Stimulated activated CD4-positive, alpha-beta T cell treated with anti-CD3 and anti-CD28 coated beads, Interleukin-1b, Interleukin-23, amount 100 ng/mL, for 48 hours (primary cell): ENCODE data around the gene AFF3.

Experiments
- DNase-seq: peaks from one replicate; pipeline ENCODE4 v3.0.0-alpha.2; 2020

AFF3 gene

DNA sequence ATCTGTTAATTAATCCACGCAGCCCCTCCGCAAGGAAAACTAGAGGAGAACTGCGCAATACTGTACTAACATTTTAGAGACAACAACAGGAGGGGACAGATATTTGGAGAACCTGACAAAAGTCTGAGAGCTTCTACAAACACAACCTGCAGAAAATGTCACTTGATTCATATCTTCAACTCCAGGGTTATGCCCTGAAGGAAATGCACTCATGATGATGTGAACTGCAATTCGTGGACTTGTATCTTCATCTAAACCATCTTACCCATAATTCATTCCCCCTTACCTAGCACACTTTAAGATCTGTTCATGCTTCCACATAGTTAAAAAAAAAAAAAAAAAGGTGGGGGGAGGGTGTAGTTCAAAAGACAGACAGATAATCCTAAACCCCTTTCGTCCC is 75.5 kb downstream of the AFF3 start:
- DNase-seq: no peak

DNA sequence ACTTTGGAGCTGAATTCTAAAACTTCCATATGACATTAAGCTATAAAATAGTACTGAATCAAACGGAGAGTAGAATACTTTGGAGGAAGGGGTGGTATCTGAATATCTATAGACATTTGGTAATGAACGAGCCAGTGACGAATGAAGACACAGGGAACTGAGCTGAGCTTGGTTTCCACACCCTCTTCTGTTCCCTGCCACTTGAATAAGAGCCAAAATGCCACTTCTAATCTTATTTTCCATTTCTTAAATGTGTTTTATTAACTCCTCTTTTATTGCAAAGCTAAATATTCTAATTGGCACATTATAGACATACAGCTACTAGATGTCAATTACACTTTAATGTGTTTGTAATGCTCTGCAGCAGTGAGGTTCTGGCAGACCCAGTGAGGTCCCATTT is 76.1 kb downstream of the AFF3 start:
- DNase-seq: no peak

DNA sequence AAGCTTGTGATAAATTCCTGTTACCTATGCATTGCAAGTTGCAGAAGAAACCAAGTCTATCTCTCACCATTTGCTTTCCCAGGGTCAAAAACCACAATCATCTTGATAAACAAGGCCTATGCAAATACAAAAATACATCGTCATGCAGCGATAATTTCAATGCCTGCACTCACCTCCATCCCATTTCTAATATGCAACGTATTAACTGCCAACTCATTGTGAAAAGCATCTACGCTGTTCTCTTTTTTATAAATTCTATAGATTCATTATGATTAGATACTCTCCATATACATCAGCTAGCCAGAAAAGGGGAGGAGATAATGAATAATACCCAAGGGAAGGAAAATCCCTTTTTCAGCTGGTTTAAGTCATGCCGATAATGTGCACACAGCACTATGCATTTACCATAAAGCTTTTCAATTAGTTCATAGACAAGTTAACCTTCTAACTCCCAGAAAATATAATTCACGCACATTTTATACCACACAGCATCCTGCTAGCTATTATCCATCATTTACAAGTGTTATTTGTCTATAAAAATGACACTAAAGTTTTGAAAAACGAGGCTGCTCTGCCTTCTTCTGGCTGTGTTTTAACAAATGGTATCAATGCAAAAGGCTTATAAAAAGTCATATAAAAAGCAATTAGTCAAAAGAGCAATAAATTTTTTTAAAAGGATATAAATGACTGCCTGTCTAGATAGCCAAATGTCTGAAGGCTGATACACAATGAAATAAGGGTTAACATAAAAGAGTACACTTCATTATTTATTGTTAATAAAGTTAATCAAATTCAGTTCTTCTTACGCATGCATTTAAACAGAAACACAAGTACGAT is 77.6 kb downstream of the AFF3 start:
- no peak for DNase-seq

- DNase-seq: no peak
Measured at GRCh38 chr2:100064165-100064564, 78.2 kb downstream of the AFF3 start.

DNA sequence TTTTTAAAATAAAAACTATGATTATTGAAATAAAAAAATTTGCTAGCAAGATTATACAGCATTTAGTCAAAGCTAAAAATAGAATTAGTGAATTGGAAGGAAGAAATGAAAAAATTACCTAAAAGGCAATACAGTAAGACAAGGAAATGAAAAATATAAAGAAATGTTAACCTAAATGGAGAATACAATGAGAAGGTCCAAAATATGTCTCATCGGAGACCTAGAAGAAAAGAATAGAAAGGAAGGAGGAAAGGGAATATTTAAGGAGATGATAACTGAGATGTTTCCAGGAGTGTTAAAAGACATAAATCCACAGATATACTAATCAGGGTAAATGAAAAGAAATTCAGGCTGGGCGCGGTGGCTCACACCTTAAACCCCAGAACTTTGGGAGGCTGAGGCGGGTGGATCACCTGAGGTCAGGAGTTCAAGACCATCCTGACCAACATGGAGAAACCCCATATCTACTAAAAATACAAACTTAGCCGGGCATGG is 78.9 kb downstream of the AFF3 start:
- DNase-seq: no peak

- no peak for DNase-seq
Measured at GRCh38 chr2:100062336-100062735, 80.1 kb downstream of the AFF3 start.

DNA sequence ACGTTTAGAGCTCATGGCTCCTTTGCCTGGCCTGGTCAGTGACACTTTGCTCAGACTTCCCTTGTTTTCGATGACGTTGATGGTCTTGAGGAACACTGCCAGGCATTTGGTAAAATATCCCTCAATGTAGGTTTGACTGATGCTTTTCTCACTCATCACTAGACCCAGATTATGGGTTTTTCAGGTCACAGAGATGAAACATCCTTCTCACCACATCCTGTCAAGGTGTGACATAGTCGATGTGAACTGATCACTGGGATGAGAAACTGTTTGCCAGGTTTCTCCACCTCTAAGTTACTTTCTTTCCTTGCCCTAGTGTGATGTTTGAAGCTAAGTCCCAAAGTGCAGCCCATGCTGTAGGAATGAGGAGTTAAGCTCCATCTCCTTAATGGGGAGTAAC is 81.5 kb downstream of the AFF3 start:
- peak; percentile 10 for DNase-seq

GRCh38 chr2:100059638-100060037 is 82.8 kb downstream of the AFF3 start:
- no peak for DNase-seq

GRCh38 chr2:100057901-100058261 is 84.5 kb downstream of the AFF3 start:
- DNase-seq: no peak

DNA sequence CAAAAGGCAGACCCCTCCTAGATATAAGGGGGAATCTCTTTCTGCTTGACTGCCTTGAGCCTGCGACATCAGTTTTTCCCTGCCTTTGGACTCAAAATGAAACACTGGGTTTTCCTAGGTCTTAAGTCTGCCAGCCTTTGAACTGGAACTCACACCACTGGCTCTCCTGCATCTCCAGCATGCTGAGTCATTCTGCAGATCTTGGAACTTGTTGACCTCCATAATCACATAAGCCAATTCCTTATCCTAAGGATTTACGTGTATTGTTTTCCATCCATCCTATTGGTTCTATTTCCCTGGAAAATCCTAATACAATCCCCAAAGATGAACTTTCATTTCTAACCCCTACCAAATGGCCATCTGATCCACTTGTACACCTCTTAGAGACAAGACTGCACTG is 88.0 kb downstream of the AFF3 start:
- no peak for DNase-seq

GRCh38 chr2:100053087-100053885 is 89.1 kb downstream of the AFF3 start:
- DNase-seq: no peak

DNA sequence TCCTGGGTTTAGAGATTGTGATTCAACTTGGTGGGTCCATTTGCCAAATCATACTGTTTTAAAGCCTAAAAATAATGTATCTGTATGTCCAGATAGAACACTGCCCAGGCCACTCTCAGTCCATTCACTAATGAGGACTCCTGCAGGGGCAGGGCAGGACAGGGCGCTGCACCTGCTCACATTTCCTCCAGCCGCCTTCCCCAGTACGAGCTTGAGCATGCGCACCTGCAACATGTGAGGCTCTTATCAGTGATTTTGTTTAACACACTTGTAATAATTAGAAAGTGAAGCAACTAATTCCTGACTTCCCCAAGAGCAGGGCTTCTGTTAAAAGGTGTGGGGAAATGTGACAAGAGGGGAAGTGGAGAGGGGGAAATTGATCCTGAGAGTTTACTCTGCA is 89.7 kb downstream of the AFF3 start:
- no peak for DNase-seq

DNA sequence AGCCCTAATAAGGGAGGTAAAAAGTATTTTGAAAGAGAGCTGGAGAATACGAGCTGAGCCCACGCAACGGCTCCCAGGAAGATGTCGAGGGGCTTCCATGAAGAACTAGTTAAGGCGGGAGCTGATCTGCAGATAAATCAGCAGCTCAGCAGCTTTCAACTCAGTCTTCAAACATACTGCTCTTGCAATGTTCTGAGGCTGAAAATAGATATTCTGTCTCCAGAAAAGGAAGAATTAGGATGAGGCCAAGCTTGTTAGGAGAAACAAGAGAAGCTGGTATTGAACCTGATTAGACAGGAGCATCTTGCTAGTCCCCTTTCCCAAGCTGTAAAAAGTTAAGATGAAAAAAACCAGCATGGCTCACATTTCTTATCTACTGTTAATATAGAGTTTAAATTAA is 91.1 kb downstream of the AFF3 start:
- DNase-seq: no peak

- DNase-seq: no peak
Measured at GRCh38 chr2:100050685-100051084, 91.7 kb downstream of the AFF3 start.

- DNase-seq: no peak
Measured at GRCh38 chr2:100046961-100047947, 95.1 kb downstream of the AFF3 start.

GRCh38 chr2:100045000-100045399 is 97.4 kb downstream of the AFF3 start:
- no peak for DNase-seq

DNA sequence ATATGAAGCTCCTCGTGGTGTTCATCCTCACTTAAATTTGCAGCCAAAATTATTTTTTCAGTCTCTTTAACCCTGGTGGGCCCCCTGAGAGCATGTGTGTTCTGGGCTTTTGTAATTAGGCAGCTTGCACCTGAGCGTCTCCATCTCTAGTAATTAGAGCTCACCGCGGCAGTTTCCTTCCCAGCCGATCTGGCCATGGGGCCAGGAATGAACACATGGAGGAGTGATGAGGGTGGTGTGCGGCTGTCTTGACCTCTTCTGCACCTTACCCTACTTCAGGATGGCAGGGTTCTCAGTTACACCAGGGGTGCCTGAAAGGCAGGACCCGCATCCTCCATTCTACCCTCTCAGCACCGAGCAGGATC is 98.5 kb downstream of the AFF3 start:
- DNase-seq: no peak

DNA sequence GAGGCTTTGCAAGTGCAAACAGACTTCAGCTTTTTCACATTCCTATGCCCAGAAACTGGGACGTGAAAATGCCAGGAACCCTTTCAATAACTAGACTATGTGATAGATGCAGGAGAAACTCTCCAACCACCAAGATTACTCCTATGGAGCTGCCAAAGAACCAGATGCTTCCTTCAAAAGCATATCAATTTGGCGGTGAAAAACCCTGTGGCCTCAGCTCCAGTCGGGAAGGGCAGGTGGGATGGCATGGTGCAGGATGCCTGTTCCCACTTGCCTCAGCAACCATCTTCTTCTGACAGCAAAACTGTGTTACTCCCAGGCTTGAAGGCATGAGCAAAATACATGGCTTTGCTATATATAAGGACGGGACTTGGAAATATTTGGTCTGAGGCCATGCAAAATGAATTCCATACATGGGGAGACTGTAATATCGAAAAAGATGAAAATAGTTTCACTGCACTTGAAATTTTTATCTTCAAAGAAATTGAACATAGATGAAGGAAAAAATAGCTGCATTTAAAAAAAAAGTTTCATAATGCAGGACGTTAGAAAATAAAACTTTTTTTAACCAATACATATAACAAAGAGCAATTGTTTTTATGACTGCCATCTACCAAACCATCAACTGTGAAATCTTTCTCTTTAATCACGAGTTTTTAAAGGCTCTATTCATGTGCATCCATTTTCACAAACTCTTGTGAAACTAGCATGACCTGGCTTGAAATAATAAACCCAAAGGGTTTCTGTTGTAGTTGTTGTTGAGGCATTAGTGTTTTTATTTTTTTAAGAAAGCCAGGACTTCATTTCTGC is 99.1 kb downstream of the AFF3 start:
- DNase-seq: no peak

- no peak for DNase-seq
Measured at GRCh38 chr2:100042562-100042961, 99.8 kb downstream of the AFF3 start.

DNA sequence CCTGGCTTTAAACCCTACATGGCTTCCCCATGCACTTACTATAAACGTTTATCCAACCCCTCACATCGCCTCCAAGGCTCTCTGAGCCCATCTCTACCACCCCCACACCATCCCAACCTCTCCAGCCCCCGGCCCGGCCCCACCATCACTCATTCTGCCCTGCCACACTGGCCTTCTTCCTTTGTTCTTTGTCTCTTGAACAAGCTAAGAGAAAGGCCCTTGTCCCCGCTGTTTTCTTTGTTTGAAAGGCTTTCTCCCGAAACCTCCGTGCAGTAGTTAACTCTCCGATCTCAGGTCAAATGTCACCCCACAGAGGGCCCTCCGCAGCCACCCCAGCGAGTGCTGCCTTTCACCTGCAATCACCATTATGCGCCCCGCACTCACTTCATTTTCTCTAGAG is 100.4 kb downstream of the AFF3 start:
- DNase-seq: no peak

- DNase-seq: no peak
Measured at GRCh38 chr2:100041385-100041784, 101.0 kb downstream of the AFF3 start.

DNA sequence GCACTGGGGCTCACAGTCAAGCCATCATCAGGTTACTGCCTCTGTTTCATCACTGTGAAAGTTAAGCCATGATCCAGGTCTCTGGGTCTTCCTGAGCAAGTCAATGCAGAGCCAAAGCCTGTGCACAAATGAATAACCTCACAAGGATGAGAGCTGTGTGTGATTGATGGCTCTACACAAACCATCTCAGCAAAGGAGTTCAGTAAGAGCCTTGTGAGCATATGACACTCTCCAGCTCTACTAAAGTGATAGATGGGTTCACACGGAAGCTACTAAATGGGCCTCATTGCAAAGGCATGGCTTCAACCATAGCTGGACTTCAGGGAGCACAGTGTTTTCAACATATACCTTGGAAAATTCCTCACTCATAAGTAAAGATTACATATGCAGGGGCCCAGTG is 101.5 kb downstream of the AFF3 start:
- no peak for DNase-seq
